ENCODE results near the gene BAG5. TPM values are rescaled to one million over a fixed set of nuclear protein-coding genes. Genes with fewer than 3 reads are reported as not detected.
A peak's percentile ranks its signal among the peaks of the same experiment; 100 is the strongest.

Gene BAG5
- total and polyA plus RNA-seq, 4 donors, result 9.2 to 30.8 (median 22.6) TPM

DNA sequence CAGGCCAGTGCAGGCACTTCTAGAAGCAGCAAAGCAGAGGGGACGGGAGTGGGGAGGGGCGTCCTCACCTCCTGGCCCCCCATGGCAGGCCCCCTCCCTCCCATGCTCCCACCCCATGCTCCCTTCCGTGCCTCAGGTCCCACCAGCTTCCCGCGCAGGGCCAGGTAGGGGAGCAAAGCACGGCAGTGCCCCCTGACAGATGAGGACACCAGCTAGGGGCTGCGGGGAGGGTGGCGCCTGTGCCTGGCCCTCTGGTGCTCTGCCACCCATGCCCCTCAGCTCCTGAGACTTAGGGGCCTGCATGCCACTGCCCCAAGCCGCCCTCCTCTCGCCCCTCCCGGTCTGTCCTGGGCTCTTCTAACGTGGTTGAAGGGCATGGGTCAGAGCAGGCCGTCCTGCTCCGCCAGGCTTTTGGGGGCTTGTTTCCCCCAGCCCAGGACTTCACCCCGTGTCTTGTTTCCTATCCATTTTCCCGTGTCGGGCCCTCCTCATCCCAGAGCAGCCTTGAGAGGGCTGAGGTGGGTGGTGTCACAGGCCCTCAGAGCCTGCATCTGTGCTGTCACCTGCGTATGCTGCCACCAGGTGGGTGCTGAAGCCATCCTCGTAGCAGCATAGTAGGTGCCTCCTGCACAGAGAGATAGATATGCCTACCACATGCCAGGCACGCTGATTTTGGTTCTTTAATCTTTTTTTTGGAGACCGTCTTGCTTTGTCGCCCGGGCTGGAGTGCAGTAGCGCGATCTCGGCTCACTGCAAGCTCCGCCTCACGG, 23.2 kb downstream of the BAG5 start:
- WGBS, 2 donors, result 78 to 81% methylated on average over 26 to 28 of the region's 28 CpGs
- ATAC-seq (ENCODE audit: low FRiP score), result no peak
- no peaks in the 10 kb centered on the region for H3K27me3 ChIP-seq (ENCODE audit: control insufficient read depth in 1 of 2, insufficient read depth in 2 of 2, low read length in 1 of 2)
- H3K4me1 ChIP-seq (ENCODE audit: control insufficient read depth in 1 of 2, insufficient read depth in 2 of 2, low read length in 2 of 2), result no peaks in the 10 kb centered on the region
- no peaks in the 10 kb centered on the region for H3K36me3 ChIP-seq (ENCODE audit: control insufficient read depth in 1 of 2, insufficient read depth in 2 of 2, low read length in 1 of 2)
- no peak overlapping the region for H3K4me3 ChIP-seq (ENCODE audit: low read length in 2 of 2)
- peak in 1 of 2 donors; percentile 45 for DNase-seq
- no peaks in the 10 kb centered on the region for H3K9me3 ChIP-seq (ENCODE audit: control insufficient read depth, low read length)
- intact Hi-C loops (cut with DNase I), result no loop called here
- H3K27ac ChIP-seq (ENCODE audit: low read depth in 1 of 2, low read length in 2 of 2), result peak overlapping the region in 1 of 2 donors; percentile 28

GRCh38 chr14:103538291-103539055, 24.0 kb downstream of the BAG5 start:
- no peaks in the 10 kb centered on the region for H3K27me3 ChIP-seq (ENCODE audit: control insufficient read depth in 1 of 2, insufficient read depth in 2 of 2, low read length in 1 of 2)

GRCh38 chr14:103537175-103537990, 25.1 kb downstream of the BAG5 start:
- H3K4me1 ChIP-seq (ENCODE audit: control insufficient read depth in 1 of 2, insufficient read depth in 2 of 2, low read length in 2 of 2), result no peaks in the 10 kb centered on the region
- H3K27me3 ChIP-seq (ENCODE audit: control insufficient read depth in 1 of 2, insufficient read depth in 2 of 2, low read length in 1 of 2), result no peaks in the 10 kb centered on the region
- peak in 1 of 2 donors; percentile 30 for DNase-seq
- no peak overlapping the region for H3K4me3 ChIP-seq (ENCODE audit: low read length in 2 of 2)
- 75 to 79% methylated on average over 17 to 18 of the region's 18 CpGs for WGBS, 2 donors
- H3K9me3 ChIP-seq (ENCODE audit: control insufficient read depth, low read length), result no peaks in the 10 kb centered on the region
- ATAC-seq (ENCODE audit: low FRiP score), result no peak
- intact Hi-C loops (cut with DNase I), result no loop called here
- no peak overlapping the region for H3K27ac ChIP-seq (ENCODE audit: low read depth in 1 of 2, low read length in 2 of 2)
- H3K36me3 ChIP-seq (ENCODE audit: control insufficient read depth in 1 of 2, insufficient read depth in 2 of 2, low read length in 1 of 2), result no peaks in the 10 kb centered on the region

More at GRCh38 chr14:103538291-103539055, 24.0 kb downstream of the BAG5 start:
- DNase-seq, result peak in 1 of 2 donors; percentile 58
- Histone ChIP-seq H3K4me1 (ENCODE audit: control insufficient read depth in 1 of 2, insufficient read depth in 2 of 2, low read length in 2 of 2) (no peaks in the 10 kb centered on the region), H3K36me3 (ENCODE audit: control insufficient read depth in 1 of 2, insufficient read depth in 2 of 2, low read length in 1 of 2) (no peaks in the 10 kb centered on the region), H3K27ac (ENCODE audit: low read depth in 1 of 2, low read length in 2 of 2) (peak overlapping the region in 1 of 2 donors; percentile 28), H3K4me3 (ENCODE audit: low read length in 2 of 2) (no peak overlapping the region), H3K9me3 (ENCODE audit: control insufficient read depth, low read length) (no peaks in the 10 kb centered on the region)
- intact Hi-C loops (cut with DNase I), result no loop called here
- ATAC-seq (ENCODE audit: low FRiP score), result no peak
- WGBS, 2 donors, result 23 to 32% methylated on average over 23 to 30 of the region's 30 CpGs

GRCh38 chr14:103536693-103537092, 25.8 kb downstream of the BAG5 start:
- intact Hi-C loops (cut with DNase I), result no loop called here
- ATAC-seq (ENCODE audit: low FRiP score) (no peak), DNase-seq (peak in 1 of 2 donors; percentile 42)
- H3K36me3 ChIP-seq (ENCODE audit: control insufficient read depth in 1 of 2, insufficient read depth in 2 of 2, low read length in 1 of 2), result no peaks in the 10 kb centered on the region
- H3K9me3 ChIP-seq (ENCODE audit: control insufficient read depth, low read length), result no peaks in the 10 kb centered on the region
- H3K4me3 ChIP-seq (ENCODE audit: low read length in 2 of 2), result no peak overlapping the region
- 72 to 76% methylated on average over 9 of the region's 9 CpGs for WGBS, 2 donors
- H3K27ac ChIP-seq (ENCODE audit: low read depth in 1 of 2, low read length in 2 of 2), result no peak overlapping the region
- H3K27me3 ChIP-seq (ENCODE audit: control insufficient read depth in 1 of 2, insufficient read depth in 2 of 2, low read length in 1 of 2), result no peaks in the 10 kb centered on the region
- no peaks in the 10 kb centered on the region for H3K4me1 ChIP-seq (ENCODE audit: control insufficient read depth in 1 of 2, insufficient read depth in 2 of 2, low read length in 2 of 2)

GRCh38 chr14:103535891-103536565, 26.4 kb downstream of the BAG5 start:
- ATAC-seq (ENCODE audit: low FRiP score) (no peak), DNase-seq (peak in 1 of 2 donors; percentile 38)
- intact Hi-C loops (cut with DNase I), result no loop called here
- Histone ChIP-seq H3K27me3 (ENCODE audit: control insufficient read depth in 1 of 2, insufficient read depth in 2 of 2, low read length in 1 of 2) (no peaks in the 10 kb centered on the region), H3K27ac (ENCODE audit: low read depth in 1 of 2, low read length in 2 of 2) (no peak overlapping the region), H3K4me1 (ENCODE audit: control insufficient read depth in 1 of 2, insufficient read depth in 2 of 2, low read length in 2 of 2) (no peaks in the 10 kb centered on the region), H3K36me3 (ENCODE audit: control insufficient read depth in 1 of 2, insufficient read depth in 2 of 2, low read length in 1 of 2) (no peaks in the 10 kb centered on the region), H3K4me3 (ENCODE audit: low read length in 2 of 2) (no peak overlapping the region), H3K9me3 (ENCODE audit: control insufficient read depth, low read length) (no peaks in the 10 kb centered on the region)
- 82 to 92% methylated on average over 11 of the region's 11 CpGs for WGBS, 2 donors

- no peak overlapping the region for H3K27ac ChIP-seq (ENCODE audit: low read depth in 1 of 2, low read length in 2 of 2)
- no peaks in the 10 kb centered on the region for H3K9me3 ChIP-seq (ENCODE audit: control insufficient read depth, low read length)
- peak; percentile 1 for ATAC-seq (ENCODE audit: low FRiP score)
- WGBS, 2 donors, result 82 to 84% methylated on average over 20 to 21 of the region's 21 CpGs
- H3K4me3 ChIP-seq (ENCODE audit: low read length in 2 of 2), result no peak overlapping the region
- peak in 1 of 2 donors; percentile 55 for DNase-seq
- H3K4me1 ChIP-seq (ENCODE audit: control insufficient read depth in 1 of 2, insufficient read depth in 2 of 2, low read length in 2 of 2), result no peaks in the 10 kb centered on the region
- H3K36me3 ChIP-seq (ENCODE audit: control insufficient read depth in 1 of 2, insufficient read depth in 2 of 2, low read length in 1 of 2), result no peaks in the 10 kb centered on the region
- no peaks in the 10 kb centered on the region for H3K27me3 ChIP-seq (ENCODE audit: control insufficient read depth in 1 of 2, insufficient read depth in 2 of 2, low read length in 1 of 2)
- intact Hi-C loops (cut with DNase I), result no loop called here
Measured at GRCh38 chr14:103535081-103535890, 27.2 kb downstream of the BAG5 start.

DNA sequence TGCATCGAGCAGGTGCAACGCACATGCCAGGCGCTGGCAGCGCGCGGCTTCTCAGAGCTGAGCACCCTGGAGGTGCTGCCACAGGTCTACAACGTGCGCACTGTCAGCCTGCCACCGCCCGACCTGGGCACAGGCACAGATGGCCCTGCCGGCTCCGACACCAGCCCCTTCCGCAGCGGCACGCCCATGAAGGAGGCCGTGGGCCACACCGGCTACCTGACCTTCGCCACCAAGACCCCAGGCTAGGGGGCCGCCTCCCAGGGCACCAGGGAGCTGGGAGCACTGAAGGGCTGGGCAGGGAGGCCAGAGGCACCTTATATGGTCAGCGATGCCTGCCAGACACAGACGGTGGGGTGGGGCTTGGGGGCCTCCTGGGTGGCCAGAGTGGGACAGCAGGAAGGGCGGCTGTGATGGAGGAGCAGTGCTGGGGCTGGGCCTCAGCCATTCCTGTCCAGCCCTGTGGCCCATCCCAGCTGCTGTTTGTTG, 27.8 kb downstream of the BAG5 start:
- WGBS, 2 donors, result 85% methylated on average over 22 of the region's 22 CpGs
- H3K9me3 ChIP-seq (ENCODE audit: control insufficient read depth, low read length), result no peaks in the 10 kb centered on the region
- no peak overlapping the region for H3K27ac ChIP-seq (ENCODE audit: low read depth in 1 of 2, low read length in 2 of 2)
- ATAC-seq (ENCODE audit: low FRiP score) (no peak), DNase-seq (peak in 1 of 2 donors; percentile 52)
- no peak overlapping the region for H3K4me3 ChIP-seq (ENCODE audit: low read length in 2 of 2)
- no peaks in the 10 kb centered on the region for H3K36me3 ChIP-seq (ENCODE audit: control insufficient read depth in 1 of 2, insufficient read depth in 2 of 2, low read length in 1 of 2)
- no peaks in the 10 kb centered on the region for H3K27me3 ChIP-seq (ENCODE audit: control insufficient read depth in 1 of 2, insufficient read depth in 2 of 2, low read length in 1 of 2)
- H3K4me1 ChIP-seq (ENCODE audit: control insufficient read depth in 1 of 2, insufficient read depth in 2 of 2, low read length in 2 of 2), result no peaks in the 10 kb centered on the region
- intact Hi-C loops (cut with DNase I), result no loop called here

All from aorta (tissue), 5 donors.